Liver (tissue), 9 donors: Measurements from ENCODE around the gene FGFRL1. TPM values are rescaled to one million over a fixed set of nuclear protein-coding genes. Genes with fewer than 3 reads are reported as not detected.

Source experiments
- DNase-seq: peaks from one replicate; pipeline ENCODE4 v3.0.0-alpha.2; 2017; ENCODE audit warnings: low spot score
- H3K27ac ChIP-seq, 2 donors: one replicate each; pipeline ENCODE4 v1.7.0; 2013; ENCODE audit warnings: inconsistent platforms in 2 of 2, low read length in 2 of 2, control low read depth in 1 of 2, low read depth in 1 of 2, mild to moderate bottlenecking in 1 of 2
- H3K27me3 ChIP-seq, 4 donors: one replicate each; pipeline versions ENCODE4 v1.6.1 to v1.7.0; 2013; ENCODE audit warnings: low read length in 3 of 4, inconsistent platforms in 1 of 4, mild to moderate bottlenecking in 1 of 4, moderate library complexity in 1 of 4; ENCODE audit not compliant: control insufficient read depth in 4 of 4, insufficient read depth in 4 of 4
- H3K36me3 ChIP-seq, 4 donors: one replicate each; pipeline versions ENCODE4 v1.6.1 to v1.7.0; 2013; ENCODE audit warnings: low read length in 3 of 4, mild to moderate bottlenecking in 3 of 4, low read depth in 1 of 4, moderate library complexity in 1 of 4; ENCODE audit not compliant: control insufficient read depth in 4 of 4, insufficient read depth in 3 of 4
- H3K4me1 ChIP-seq, 4 donors: one replicate each; pipeline versions ENCODE4 v1.6.1 to v1.7.0; 2013; ENCODE audit warnings: low read length in 3 of 4, mild to moderate bottlenecking in 3 of 4, moderate library complexity in 1 of 4; ENCODE audit not compliant: control insufficient read depth in 4 of 4, insufficient read depth in 4 of 4
- H3K4me3 ChIP-seq, 3 donors: one replicate each; pipeline versions ENCODE4 v1.6.1 to v1.7.0; 2013; ENCODE audit warnings: low read length in 3 of 3, control low read depth in 1 of 3, low read depth in 1 of 3, mild to moderate bottlenecking in 1 of 3
- H3K9ac ChIP-seq, 2 donors: one replicate each; pipeline ENCODE4 v1.7.0; 2013; ENCODE audit warnings: low read length in 2 of 2, mild to moderate bottlenecking in 2 of 2, moderate library complexity in 2 of 2, control low read depth in 1 of 2, low read depth in 1 of 2
- H3K9me3 ChIP-seq, 4 donors: one replicate each; pipeline versions ENCODE4 v1.6.1 to v1.7.0; 2013; ENCODE audit warnings: low read length in 3 of 4; ENCODE audit not compliant: control insufficient read depth in 4 of 4
- ATF3 ChIP-seq: IDR thresholded peaks from 2 replicates; pipeline ENCODE4 v1.6.1; 2016; ENCODE audit warnings: antibody characterized with exemption
- CTCF ChIP-seq: fragments of 150-350 bp; IDR thresholded peaks from 2 replicates; pipeline ENCODE4 v1.5.1; 2017; ENCODE audit warnings: improper control_type of control experiment, low read depth, low read length; ENCODE audit not compliant: missing input control
- EGR1 ChIP-seq, 2 donors: IDR thresholded peaks; 2 replicates each; pipeline ENCODE4 v1.6.1; 2016 to 2018; ENCODE audit warnings: antibody characterized with exemption in 2 of 2, low read depth in 2 of 2
- FOXA1 ChIP-seq: IDR thresholded peaks from 2 replicates; pipeline ENCODE4 v1.6.1; 2016; ENCODE audit warnings: antibody characterized with exemption
- FOXA2 ChIP-seq: IDR thresholded peaks from 2 replicates; pipeline ENCODE4 v1.6.1; 2016; ENCODE audit warnings: antibody characterized with exemption
- GABPA ChIP-seq, 2 donors: IDR thresholded peaks in 1 of 2; conservative IDR thresholded peaks in 1 of 2; 2 replicates each; pipeline ENCODE4 v1.6.1; 2016; ENCODE audit warnings: antibody characterized with exemption in 2 of 2, mild to moderate bottlenecking in 1 of 2, moderate library complexity in 1 of 2
- HNF4A ChIP-seq, 2 donors: conservative IDR thresholded peaks; 2 replicates each; pipeline ENCODE4 v1.6.1; 2016; ENCODE audit warnings: antibody characterized with exemption in 2 of 2, mild to moderate bottlenecking in 2 of 2
- HNF4G ChIP-seq: IDR thresholded peaks from 2 replicates; pipeline ENCODE4 v1.6.1; 2016; ENCODE audit warnings: antibody characterized with exemption
- JUND ChIP-seq, 2 donors: IDR thresholded peaks; 2 replicates each; pipeline ENCODE4 v1.6.1; 2016; ENCODE audit warnings: antibody characterized with exemption in 2 of 2
- MAX ChIP-seq: IDR thresholded peaks from 2 replicates; pipeline ENCODE4 v1.6.1; 2016; ENCODE audit warnings: antibody characterized with exemption
- NR2F2 ChIP-seq: IDR thresholded peaks from 2 replicates; pipeline ENCODE4 v1.6.1; 2016; ENCODE audit warnings: antibody characterized with exemption
- RAD21 ChIP-seq, 2 donors: IDR thresholded peaks; 2 replicates each; pipeline ENCODE4 v1.6.1; 2016; ENCODE audit warnings: antibody characterized with exemption in 2 of 2, mild to moderate bottlenecking in 2 of 2
- REST ChIP-seq: IDR thresholded peaks from 2 replicates; pipeline ENCODE4 v1.6.1; 2016; ENCODE audit warnings: antibody characterized with exemption, mild to moderate bottlenecking
- RXRA ChIP-seq, 2 donors: IDR thresholded peaks; 2 replicates each; pipeline ENCODE4 v1.6.1; 2017 to 2018; ENCODE audit warnings: antibody characterized with exemption in 2 of 2, mild to moderate bottlenecking in 1 of 2
- SP1 ChIP-seq: IDR thresholded peaks from 2 replicates; pipeline ENCODE4 v1.6.1; 2018; ENCODE audit warnings: antibody characterized with exemption, mild to moderate bottlenecking
- TAF1 ChIP-seq: conservative IDR thresholded peaks from 2 replicates; pipeline ENCODE4 v1.6.1; 2016; ENCODE audit warnings: antibody characterized with exemption, mild to moderate bottlenecking
- YY1 ChIP-seq: IDR thresholded peaks from 2 replicates; pipeline ENCODE4 v1.6.1; 2016; ENCODE audit warnings: antibody characterized with exemption, mild to moderate bottlenecking
- ZBTB33 ChIP-seq: IDR thresholded peaks from 2 replicates; pipeline ENCODE4 v1.6.1; 2016; ENCODE audit warnings: antibody characterized with exemption
- WGBS: extraction: QIAGEN DNeasy Blood & Tissue Kit; methylation state at CpG from one replicate; pipeline ENCODE4 v1.1.7; 2013; 5-methylcytosine and 5-hydroxymethylcytosine counted together
- polyA plus RNA-seq, 2 donors: library from polyadenylated mRNA; stranded (reverse) in 1 of 2; unstranded in 1 of 2; fragments of 200-250 nt in 1 of 2; fragments of >200 nt in 1 of 2; fragmentation: Nextera tagmentation in 1 of 2; extraction: Ambion mirVana in 1 of 2; gene quantifications; one replicate each; pipeline versions ENCODE4 v1.2.1 to v1.2.3, GENCODE V29; 2013 to 2015
- total RNA-seq, 2 donors: library from RNA; depleted of rRNA; stranded (reverse); fragments of >200 nt; gene quantifications; one replicate each; pipeline ENCODE4 v1.2.3, GENCODE V29; 2014
- donor health status: healthy.
- donor health status: healthy.
- donor health status: healthy.
- donor health status: healthy.
- donor health status: healthy.

The FGFRL1 gene
- total and polyA plus RNA-seq, 4 donors, result 14.2 to 49.1 (median 22.4) TPM

DNA sequence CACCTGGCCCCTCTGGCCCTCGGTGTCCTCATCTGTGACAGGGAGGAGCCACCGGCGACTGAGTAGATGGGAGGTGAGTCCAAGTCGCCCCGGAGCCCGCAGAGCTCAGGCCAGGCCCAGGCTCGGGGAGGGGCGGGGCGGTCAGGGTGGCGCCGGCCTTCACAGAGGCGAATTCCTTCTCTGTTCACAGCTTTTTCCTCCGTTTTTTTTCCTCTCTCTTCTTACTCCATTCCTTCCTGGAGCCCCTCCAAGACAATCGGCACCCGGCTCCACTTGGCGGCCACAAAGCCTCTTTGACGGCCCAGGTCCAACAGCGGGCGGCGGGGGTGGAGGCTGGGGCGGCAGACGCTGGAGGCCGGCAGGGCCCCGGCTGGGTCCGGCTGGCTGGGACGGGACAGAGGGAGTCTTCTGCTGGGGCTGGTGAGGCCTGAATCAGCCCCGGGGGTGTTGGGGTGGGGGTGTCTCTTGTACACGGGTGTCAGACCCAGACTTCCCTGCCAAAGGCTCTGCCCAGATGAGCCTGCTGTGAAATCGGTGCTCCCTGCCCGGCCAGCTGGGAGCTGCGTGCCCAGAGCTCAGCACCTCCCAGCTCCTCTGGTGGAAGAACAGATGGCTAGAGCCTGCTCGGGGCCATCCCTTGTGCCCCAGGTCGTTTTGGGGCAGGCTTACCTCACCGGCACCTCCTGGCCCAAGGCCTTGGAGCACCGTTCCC lies 22.6 kb downstream of the FGFRL1 start (continued):
- TF ChIP-seq REST, result no peak
- no peak for TF ChIP-seq FOXA1

DNA sequence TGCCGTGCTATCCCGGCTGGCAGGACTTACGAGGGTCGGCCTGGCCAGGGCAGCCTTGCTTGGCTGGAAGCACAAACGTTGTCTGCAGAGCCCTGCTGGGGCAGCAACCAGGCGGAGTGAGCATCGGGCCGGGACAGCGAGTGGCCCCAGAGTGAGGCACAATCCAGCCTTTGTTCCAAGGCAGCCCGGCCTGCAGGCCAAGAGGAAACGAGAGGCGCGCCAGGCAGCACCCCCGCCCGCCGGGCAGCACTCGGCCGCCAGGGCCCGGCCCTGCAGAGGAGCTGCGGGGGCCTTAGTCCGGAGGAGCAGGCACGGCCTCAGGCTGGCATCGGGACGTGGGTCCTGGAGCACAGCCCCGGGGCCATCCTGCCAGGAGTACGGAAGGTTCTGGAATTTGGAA lies 24.1 kb downstream of the FGFRL1 start:
- no peak for DNase-seq
- H3K4me1 ChIP-seq, result no peaks in the 10 kb centered on the region

More for the DNA sequence above, 24.1 kb downstream of the FGFRL1 start:
- 82% methylated on average over 26 of the region's 26 CpGs for WGBS
- TF ChIP-seq YY1 (no peak), TAF1 (no peak), FOXA2 (no peak), GABPA (IDR thresholded peaks at IDR 0.05 in 1 of 2, conservative IDR thresholded peaks at IDR 0.05 in 1 of 2) (no peak), JUND (IDR thresholded peaks at IDR 0.05) (no peak), RXRA (IDR thresholded peaks at IDR 0.05) (no peak), EGR1 (IDR thresholded peaks at IDR 0.05; ENCODE audit: low read depth in 2 of 2) (no peak), HNF4A (conservative IDR thresholded peaks at IDR 0.05) (no peak), FOXA1 (no peak), REST (no peak), CTCF (no peak), ZBTB33 (no peak), ATF3 (no peak), NR2F2 (no peak), MAX (no peak), HNF4G (no peak), SP1 (no peak), RAD21 (IDR thresholded peaks at IDR 0.05) (no peak)
- Histone ChIP-seq H3K27me3 (peaks cover 0 to 3% (median 0%) of the 10 kb centered on the region in 4 donors), H3K4me3 (no peak overlapping the region), H3K27ac (no peak overlapping the region), H3K9ac (no peak overlapping the region), H3K9me3 (no peaks in the 10 kb centered on the region), H3K36me3 (no peaks in the 10 kb centered on the region)
